GM18870 (cell line): ENCODE measurements around the gene PCDHGC4.

Experiments
- ATAC-seq: cut with Tn5 transposase; IDR thresholded peaks from one replicate; pipeline ENCODE4 v1.9.1; 2021; ENCODE audit warnings: moderate library complexity; ENCODE audit not compliant: unreplicated experiment

The PCDHGC4 gene

GRCh38 chr5:141484641-141485311, at the start of gene PCDHGC4:
PCDHGC4 (plus strand) TSS chr5:141485030; CDS start chr5:141485174, 144 bp downstream.
- ATAC-seq, result no peak

- ATAC-seq, result no peak
Observed at GRCh38 chr5:141437221-141437620, 47.6 kb upstream of the PCDHGC4 start.

- ATAC-seq, result no peak
Observed at GRCh38 chr5:141439411-141440141, 45.3 kb upstream of the PCDHGC4 start.

- ATAC-seq, result no peak
Observed at GRCh38 chr5:141440341-141440740, 44.5 kb upstream of the PCDHGC4 start.

- ATAC-seq, result no peak
Observed at GRCh38 chr5:141441571-141442170, 43.2 kb upstream of the PCDHGC4 start.

GRCh38 chr5:141465351-141465750, 19.5 kb upstream of the PCDHGC4 start:
- no peak for ATAC-seq

- peak; percentile 86 for ATAC-seq
Observed at GRCh38 chr5:141475625-141476131, 9.2 kb upstream of the PCDHGC4 start, which contains the start of gene PCDHGC3. PCDHGC3 (plus strand) TSS chr5:141475966; CDS start chr5:141476117, 151 bp downstream.

- ATAC-seq, result peak; percentile 24
Observed at GRCh38 chr5:141476132-141476911, 8.5 kb upstream of the PCDHGC4 start.

- no peak for ATAC-seq
Observed at GRCh38 chr5:141477044-141477575, 7.7 kb upstream of the PCDHGC4 start.

- ATAC-seq, result no peak
Observed at GRCh38 chr5:141477815-141478214, 7.0 kb upstream of the PCDHGC4 start.

- ATAC-seq, result no peak
Observed at GRCh38 chr5:141478321-141478945, 6.4 kb upstream of the PCDHGC4 start.

- no peak for ATAC-seq
Observed at GRCh38 chr5:141479776-141480175, 5.1 kb upstream of the PCDHGC4 start.

- no peak for ATAC-seq
Observed at GRCh38 chr5:141483902-141484301, 928 bp upstream of the PCDHGC4 start.

GRCh38 chr5:141484310-141484640, 555 bp upstream of the PCDHGC4 start:
- no peak for ATAC-seq

GRCh38 chr5:141485321-141486055, 658 bp downstream of the PCDHGC4 start:
- no peak for ATAC-seq

- no peak for ATAC-seq
Observed at GRCh38 chr5:141486091-141486490, 1.3 kb downstream of the PCDHGC4 start.

- no peak for ATAC-seq
Observed at GRCh38 chr5:141487131-141487530, 2.3 kb downstream of the PCDHGC4 start.

- no peak for ATAC-seq
Observed at GRCh38 chr5:141488591-141489561, 4.0 kb downstream of the PCDHGC4 start, which contains the start of gene PCDHGC5. PCDHGC5 (plus strand) TSS chr5:141489081; CDS start chr5:141489241, 160 bp downstream.
